Esophagus (tissue), 2 donors: ENCODE measurements around the gene DBF4B. TPM values are rescaled to one million over a fixed set of nuclear protein-coding genes. Genes with fewer than 3 reads are reported as not detected.

Experiments used
- H3K27ac ChIP-seq, 2 donors: one replicate each; pipeline ENCODE4 v1.5.1; 2013; ENCODE audit warnings: low read depth in 2 of 2, mild to moderate bottlenecking in 2 of 2, inconsistent platforms in 1 of 2, low read length in 1 of 2, moderate library complexity in 1 of 2
- H3K27me3 ChIP-seq, 2 donors: one replicate each; pipeline ENCODE4 v1.6.1; 2013; ENCODE audit warnings: low read length in 2 of 2, control low read depth in 1 of 2, mild to moderate bottlenecking in 1 of 2; ENCODE audit not compliant: insufficient read depth in 2 of 2, control insufficient read depth in 1 of 2
- H3K36me3 ChIP-seq, 2 donors: one replicate each; pipeline ENCODE4 v1.6.1; 2013; ENCODE audit warnings: low read length in 1 of 2; ENCODE audit not compliant: control insufficient read depth in 2 of 2, insufficient read depth in 2 of 2
- H3K4me1 ChIP-seq, 2 donors: one replicate each; pipeline ENCODE4 v1.6.1; 2013; ENCODE audit warnings: low read length in 1 of 2; ENCODE audit not compliant: control insufficient read depth in 2 of 2, insufficient read depth in 2 of 2
- H3K4me3 ChIP-seq, 2 donors: one replicate each; pipeline ENCODE4 v1.5.1; 2013; ENCODE audit warnings: low read length in 2 of 2, mild to moderate bottlenecking in 2 of 2, low read depth in 1 of 2, moderate library complexity in 1 of 2
- H3K9me3 ChIP-seq, 2 donors: one replicate each; pipeline ENCODE4 v1.6.1; 2013; ENCODE audit warnings: mild to moderate bottlenecking in 2 of 2, low read depth in 1 of 2, low read length in 1 of 2, moderate library complexity in 1 of 2; ENCODE audit not compliant: control insufficient read depth in 2 of 2, insufficient read depth in 1 of 2
- whole genome bisulfite sequencing, 2 donors: extraction: QIAGEN DNeasy Blood & Tissue Kit; methylation state at CpG; one replicate each; pipeline ENCODE4 v1.1.7; 2013; 5-methylcytosine and 5-hydroxymethylcytosine counted together
- polyA plus RNA-seq, 2 donors: library from polyadenylated mRNA; stranded (reverse); fragments of 200-250 nt; gene quantifications; one replicate each; pipeline ENCODE4 v1.2.3, GENCODE V29; 2013
- donor health status: healthy with polysubstance abuse.
- donor health status: Bipolar disorder and iron deficiency.

Gene DBF4B
- polyA plus RNA-seq, 2 donors = 2.1 to 4.5 TPM

GRCh38 chr17:44781551-44782325, 73.3 kb downstream of the DBF4B start:
- H3K27me3 ChIP-seq = no peaks in the 10 kb centered on the region
- peak overlapping the region; percentile 5 to 45 for H3K27ac ChIP-seq
- no peak overlapping the region for H3K4me3 ChIP-seq
- no peaks in the 10 kb centered on the region for H3K9me3 ChIP-seq
- WGBS, 2 donors = 59 to 61% methylated on average over 17 of the region's 17 CpGs
- H3K4me1 ChIP-seq = no peaks in the 10 kb centered on the region
- H3K36me3 ChIP-seq = no peaks in the 10 kb centered on the region

- Histone ChIP-seq H3K27ac (peak overlapping the region in 1 of 2 donors; percentile 45), H3K36me3 (no peaks in the 10 kb centered on the region), H3K4me1 (no peaks in the 10 kb centered on the region), H3K9me3 (no peaks in the 10 kb centered on the region), H3K27me3 (no peaks in the 10 kb centered on the region), H3K4me3 (no peak overlapping the region)
- WGBS, 2 donors = 61 to 63% methylated on average over 11 of the region's 11 CpGs
Observed at GRCh38 chr17:44782326-44782850, 73.9 kb downstream of the DBF4B start.

GRCh38 chr17:44785921-44786320, 77.5 kb downstream of the DBF4B start:
- no peaks in the 10 kb centered on the region for H3K9me3 ChIP-seq
- H3K36me3 ChIP-seq = no peaks in the 10 kb centered on the region
- 90 to 92% methylated on average over 7 of the region's 7 CpGs for WGBS, 2 donors
- H3K27me3 ChIP-seq = no peaks in the 10 kb centered on the region
- no peaks in the 10 kb centered on the region for H3K4me1 ChIP-seq
- H3K27ac ChIP-seq = no peak overlapping the region
- H3K4me3 ChIP-seq = no peak overlapping the region

- H3K4me1 ChIP-seq = no peaks in the 10 kb centered on the region
- H3K4me3 ChIP-seq = no peak overlapping the region
- H3K9me3 ChIP-seq = no peaks in the 10 kb centered on the region
- no peaks in the 10 kb centered on the region for H3K36me3 ChIP-seq
- no peaks in the 10 kb centered on the region for H3K27me3 ChIP-seq
- WGBS, 2 donors = 42 to 55% methylated on average over 16 of the region's 16 CpGs
- no peak overlapping the region for H3K27ac ChIP-seq
Observed at GRCh38 chr17:44786551-44787081, 78.2 kb downstream of the DBF4B start.

- WGBS, 2 donors = 73% methylated on average over 15 of the region's 15 CpGs
- Histone ChIP-seq H3K9me3 (no peaks in the 10 kb centered on the region), H3K36me3 (no peaks in the 10 kb centered on the region), H3K4me1 (no peaks in the 10 kb centered on the region), H3K27ac (no peak overlapping the region), H3K27me3 (no peaks in the 10 kb centered on the region), H3K4me3 (no peak overlapping the region)
Observed at GRCh38 chr17:44787271-44787940, 78.9 kb downstream of the DBF4B start.

- H3K9me3 ChIP-seq = no peaks in the 10 kb centered on the region
- 86 to 88% methylated on average over 7 of the region's 7 CpGs for WGBS, 2 donors
- H3K27me3 ChIP-seq = no peaks in the 10 kb centered on the region
- H3K4me1 ChIP-seq = no peaks in the 10 kb centered on the region
- H3K27ac ChIP-seq = no peak overlapping the region
- H3K4me3 ChIP-seq = no peak overlapping the region
- H3K36me3 ChIP-seq = no peaks in the 10 kb centered on the region
Observed at GRCh38 chr17:44788139-44788538, 79.7 kb downstream of the DBF4B start.

- no peak overlapping the region for H3K4me3 ChIP-seq
- no peak overlapping the region for H3K27ac ChIP-seq
- no peaks in the 10 kb centered on the region for H3K9me3 ChIP-seq
- WGBS, 2 donors = 96 to 100% methylated on average over 1 of the region's 1 CpG
- H3K4me1 ChIP-seq = no peaks in the 10 kb centered on the region
- H3K36me3 ChIP-seq = no peaks in the 10 kb centered on the region
- no peaks in the 10 kb centered on the region for H3K27me3 ChIP-seq
Observed at GRCh38 chr17:44792276-44792675, 83.8 kb downstream of the DBF4B start.

- 74 to 76% methylated on average over 18 of the region's 18 CpGs for WGBS, 2 donors
- no peaks in the 10 kb centered on the region for H3K4me1 ChIP-seq
- no peaks in the 10 kb centered on the region for H3K36me3 ChIP-seq
- no peaks in the 10 kb centered on the region for H3K27me3 ChIP-seq
- H3K9me3 ChIP-seq = no peaks in the 10 kb centered on the region
- no peak overlapping the region for H3K4me3 ChIP-seq
- peak overlapping the region; percentile 53 to 58 for H3K27ac ChIP-seq
Observed at GRCh38 chr17:44793885-44794842, 85.7 kb downstream of the DBF4B start.

- 55 to 57% methylated on average over 10 of the region's 10 CpGs for WGBS, 2 donors
- Histone ChIP-seq H3K4me1 (no peaks in the 10 kb centered on the region), H3K36me3 (no peaks in the 10 kb centered on the region), H3K27me3 (no peaks in the 10 kb centered on the region), H3K27ac (peak overlapping the region; percentile 47 to 58), H3K4me3 (no peak overlapping the region), H3K9me3 (no peaks in the 10 kb centered on the region)
Observed at GRCh38 chr17:44794851-44795413, 86.5 kb downstream of the DBF4B start.
